ENCODE data around the gene RBP4.
"Not testable (repeated sequence)": the region's sequence is repeated elsewhere in the genome, so short reads cannot be mapped to it uniquely, and the experiment has no call there.

RBP4 gene

DNA sequence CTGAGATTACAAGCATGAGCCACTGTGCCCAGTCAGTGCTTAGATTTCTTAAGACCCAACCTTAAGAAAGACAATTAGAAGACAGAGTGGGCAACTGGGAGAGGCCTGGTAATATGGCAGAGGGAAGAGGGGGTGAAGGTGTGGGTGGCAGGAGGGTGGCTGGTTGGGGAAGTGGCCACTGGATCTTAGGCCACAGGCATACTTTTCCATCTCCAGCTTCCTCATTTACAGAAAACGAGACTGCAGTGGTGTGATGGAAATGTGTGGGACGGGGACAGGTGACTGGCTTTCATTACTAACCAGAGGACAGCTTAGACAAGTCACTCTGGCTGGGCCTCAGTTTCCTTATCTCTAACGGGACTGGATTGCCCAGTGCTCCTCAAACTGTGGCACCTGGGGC, 35.6 kb downstream of the RBP4 start:
- no peak for DNase-seq

DNA sequence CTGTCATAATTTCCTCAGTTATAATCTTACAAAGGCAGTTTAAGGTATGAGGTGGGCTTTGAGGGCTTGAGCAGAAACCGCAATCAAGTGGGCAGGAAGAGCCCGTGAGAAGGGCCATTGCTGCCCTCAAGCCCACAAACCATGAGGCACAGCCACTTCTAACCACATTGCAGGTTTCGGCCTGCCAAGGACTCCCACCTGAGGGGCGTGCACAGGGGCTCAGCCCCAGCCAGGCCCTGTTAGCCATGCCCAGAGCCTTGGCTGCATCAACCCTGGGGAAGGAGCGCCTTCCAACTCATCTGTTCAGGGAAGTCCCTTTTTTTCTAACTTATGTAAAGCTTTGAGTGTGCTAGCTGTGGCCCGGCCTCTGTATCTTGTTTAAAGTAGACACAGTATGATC, 40.5 kb downstream of the RBP4 start:
- DNase-seq: no peak

DNA sequence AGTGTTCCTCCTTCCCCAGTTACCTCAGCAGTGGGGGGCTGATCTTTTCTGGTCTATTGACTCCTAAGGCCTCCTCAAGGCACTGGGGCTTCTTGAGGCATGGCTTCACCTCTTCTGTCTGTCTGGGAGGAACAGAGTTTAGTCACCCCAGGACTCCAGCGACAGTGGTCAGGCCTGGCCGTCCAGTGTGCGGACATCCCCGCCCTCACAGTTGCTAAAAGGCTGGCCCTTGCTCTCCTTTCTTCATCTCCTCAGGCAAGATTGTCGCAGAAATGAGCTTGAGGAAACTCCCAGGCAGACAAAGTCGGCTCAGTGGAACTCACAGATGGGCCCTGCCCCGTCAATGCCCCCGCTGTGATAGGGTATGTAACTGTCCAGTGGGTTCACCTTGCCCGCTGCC, 41.5 kb downstream of the RBP4 start:
- no peak for DNase-seq

DNA sequence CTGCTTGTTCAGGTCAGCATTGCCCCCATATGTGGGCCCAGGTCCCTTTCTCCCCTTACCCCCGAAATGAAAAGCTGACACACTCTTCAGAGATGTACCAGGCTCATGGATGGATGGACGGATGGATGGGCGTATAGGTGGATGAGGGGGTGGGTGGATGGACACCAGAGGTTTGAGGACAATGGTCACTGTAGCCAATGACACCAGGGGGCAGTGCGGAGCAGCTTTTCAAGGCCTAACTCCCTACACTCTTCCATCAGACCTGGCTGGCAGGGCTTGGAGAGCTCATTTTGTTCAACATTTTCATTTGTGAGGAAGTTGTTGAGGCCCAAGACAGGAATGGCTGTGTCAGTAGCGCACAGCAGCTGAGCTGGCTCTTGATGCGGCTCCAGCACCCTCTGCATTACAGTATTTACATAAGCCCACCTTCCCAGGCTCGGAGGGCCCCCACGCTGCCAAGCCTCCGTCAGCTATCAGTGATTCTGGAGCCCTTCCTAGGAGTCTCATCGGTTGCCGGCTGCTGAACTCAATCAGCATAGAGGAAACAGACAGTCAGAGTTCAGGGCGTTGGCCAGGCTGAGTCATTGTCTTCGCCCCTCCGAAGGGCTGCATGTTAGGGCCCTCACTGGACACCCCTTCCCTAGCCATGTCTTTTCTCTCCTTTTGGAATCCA, 46.1 kb downstream of the RBP4 start:
- peak; percentile 77 for DNase-seq

DNA sequence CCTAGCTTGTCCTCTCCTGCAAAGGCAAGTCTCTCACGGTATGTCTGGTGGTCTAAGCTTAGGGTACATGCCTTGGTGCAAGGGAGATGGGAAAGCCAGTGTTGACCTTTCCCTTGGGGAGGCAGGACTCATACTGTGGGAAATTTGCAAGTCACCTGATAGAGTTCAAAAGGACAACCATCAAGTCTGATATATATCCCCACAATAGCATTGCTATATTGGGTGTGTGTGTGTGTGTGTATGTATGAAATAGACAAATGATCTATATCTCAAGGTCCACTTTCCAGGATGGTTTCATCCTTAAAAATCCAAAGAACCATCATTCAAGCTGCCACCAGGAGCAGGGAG, 46.7 kb downstream of the RBP4 start:
- DNase-seq: no peak

DNA sequence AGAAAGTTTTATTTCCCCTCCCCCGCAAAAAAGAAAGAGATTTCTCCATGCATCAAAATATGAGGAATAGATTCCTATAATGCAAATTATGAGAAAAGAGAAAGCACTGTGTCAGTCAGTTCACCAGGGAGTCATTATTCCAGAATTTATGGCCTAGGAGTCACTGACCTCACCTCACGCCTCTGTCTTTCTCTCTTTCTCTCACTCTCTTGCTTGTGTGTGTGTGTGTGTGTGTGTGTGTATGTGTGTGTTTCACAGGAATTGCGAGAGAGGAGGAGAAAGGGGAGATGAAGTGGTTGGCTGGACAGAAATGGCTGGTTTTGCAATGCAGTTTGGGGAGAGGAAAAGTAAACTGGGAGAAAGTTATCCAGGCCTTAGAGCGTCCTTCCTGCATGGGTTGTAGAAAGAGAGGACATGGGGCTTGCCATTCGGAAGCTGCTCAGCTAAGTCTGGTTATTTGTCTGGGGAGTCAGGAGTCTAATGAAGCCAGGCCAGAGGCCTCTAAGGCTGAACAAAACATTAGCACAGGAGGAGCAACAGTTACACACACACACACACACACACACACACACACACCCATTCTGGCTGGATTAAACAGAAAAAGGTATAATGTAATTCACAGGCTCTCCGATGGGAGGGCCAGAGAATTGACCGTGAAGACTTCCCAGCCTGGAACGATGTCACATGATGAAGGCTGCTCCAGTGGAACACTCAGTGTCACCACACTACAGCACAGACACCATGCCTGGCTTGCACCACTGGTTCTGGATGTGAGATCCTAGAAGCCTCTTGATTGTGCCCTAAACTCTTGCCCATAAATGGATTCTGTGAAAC, 47.3 kb downstream of the RBP4 start:
- DNase-seq: no peak

DNA sequence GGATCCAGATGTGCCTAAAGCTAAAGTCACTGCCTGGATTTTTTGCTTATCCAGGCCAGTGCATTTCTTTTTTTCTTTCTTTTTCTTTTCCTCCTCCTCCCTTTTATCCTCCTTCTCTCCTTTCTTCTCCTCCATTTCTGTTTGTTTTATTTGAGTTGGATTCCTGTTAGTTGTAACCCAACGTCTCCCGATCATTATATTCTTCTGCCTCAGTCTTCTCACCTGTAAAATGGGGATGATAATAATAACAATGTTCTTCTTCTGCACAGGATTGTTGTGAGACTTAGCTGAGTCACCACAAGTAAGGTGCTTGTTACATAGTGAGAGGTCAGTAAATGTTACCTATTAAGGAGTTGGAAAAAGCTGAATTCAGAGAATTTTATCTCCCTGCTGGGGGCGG, 48.3 kb downstream of the RBP4 start:
- DNase-seq: no peak

DNA sequence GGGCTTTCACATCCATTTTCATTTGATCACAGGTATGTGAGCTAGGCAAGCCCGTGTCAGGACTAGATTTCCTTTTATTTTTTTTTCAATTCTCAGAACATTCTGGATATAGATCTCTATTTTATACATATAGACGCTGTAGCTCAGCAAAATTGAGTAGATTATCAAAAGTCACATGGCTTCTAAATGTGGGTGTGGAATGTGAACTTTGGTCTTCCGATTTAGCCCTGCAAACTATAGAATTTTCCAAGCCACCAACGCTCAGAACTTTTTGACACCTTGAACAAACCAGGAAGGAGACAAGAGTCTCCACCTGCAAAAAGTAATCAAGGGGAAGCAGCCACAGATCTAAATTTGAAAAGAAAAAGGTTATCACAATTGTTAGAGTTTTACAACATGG, 50.4 kb downstream of the RBP4 start:
- no peak for DNase-seq

DNA sequence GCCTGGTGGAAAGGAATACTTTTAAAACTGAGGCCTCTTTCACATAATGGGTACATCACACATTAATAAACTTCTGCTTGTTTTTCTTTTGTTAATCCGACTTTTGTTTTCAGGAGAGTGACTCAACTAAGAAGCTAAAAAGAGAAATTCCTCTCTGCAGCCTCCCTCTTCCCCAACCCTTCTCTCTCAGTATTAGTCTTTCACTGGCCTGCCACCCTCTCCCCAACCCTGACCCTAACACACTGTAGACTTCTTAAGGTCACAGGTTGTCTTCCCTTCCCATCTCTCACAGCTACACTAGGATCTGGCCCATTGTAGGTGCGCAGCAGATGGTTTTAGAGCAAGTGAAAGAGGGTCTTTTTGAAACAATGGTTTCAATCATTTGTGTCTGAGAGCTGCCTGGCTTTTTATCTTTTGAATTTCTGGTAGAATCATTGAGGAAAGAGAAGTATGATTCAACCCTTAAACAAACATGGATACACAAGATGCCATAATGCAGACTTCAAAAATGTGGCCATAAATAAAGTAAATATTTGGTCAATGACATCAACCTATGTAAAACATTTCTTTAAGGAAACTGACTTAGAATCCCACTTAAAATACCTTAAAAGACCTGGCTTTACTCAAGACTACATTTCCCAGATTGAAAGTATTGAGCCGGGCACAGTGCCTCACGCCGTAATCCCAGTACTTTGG, 52.5 kb downstream of the RBP4 start:
- DNase-seq: no peak

DNA sequence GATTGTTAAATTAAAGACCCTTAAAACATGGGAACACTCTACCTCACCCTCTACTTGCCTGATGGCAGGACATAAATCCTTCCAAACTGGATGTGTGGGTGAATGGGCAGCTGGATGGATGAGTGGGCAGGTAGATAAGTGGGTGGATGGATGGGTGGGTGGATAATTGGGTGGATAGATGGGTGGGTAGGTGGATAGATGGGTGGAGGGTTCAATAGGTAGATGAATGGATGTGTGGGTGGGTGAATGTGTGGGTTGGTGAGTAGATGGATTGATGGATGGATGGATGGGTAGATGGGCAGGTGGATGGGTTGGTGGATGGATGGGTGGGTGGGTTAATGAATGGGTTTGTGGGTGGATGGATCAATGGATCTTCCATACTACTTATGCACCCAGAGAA, 53.5 kb downstream of the RBP4 start:
- no peak for DNase-seq

DNA sequence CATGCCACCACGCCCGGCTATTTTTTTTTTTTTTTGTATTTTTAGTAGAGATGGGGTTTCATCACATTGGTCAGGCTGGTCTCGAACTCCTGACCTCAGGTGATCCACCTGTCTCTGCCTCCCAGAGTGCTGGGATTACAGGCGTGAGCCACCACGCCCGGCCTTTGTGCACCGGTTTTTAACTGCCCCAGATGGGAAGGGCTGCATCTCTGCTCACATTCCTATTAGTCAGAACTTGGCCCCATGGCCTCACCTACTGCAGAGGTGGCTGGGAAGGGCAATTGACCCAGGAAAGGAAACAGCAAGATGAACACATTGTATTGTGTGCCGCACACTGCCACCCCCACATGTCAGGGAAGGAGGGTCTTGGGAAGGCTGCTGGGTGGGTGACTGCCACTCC, 54.0 kb downstream of the RBP4 start:
- not testable (repeated sequence) for DNase-seq

DNA sequence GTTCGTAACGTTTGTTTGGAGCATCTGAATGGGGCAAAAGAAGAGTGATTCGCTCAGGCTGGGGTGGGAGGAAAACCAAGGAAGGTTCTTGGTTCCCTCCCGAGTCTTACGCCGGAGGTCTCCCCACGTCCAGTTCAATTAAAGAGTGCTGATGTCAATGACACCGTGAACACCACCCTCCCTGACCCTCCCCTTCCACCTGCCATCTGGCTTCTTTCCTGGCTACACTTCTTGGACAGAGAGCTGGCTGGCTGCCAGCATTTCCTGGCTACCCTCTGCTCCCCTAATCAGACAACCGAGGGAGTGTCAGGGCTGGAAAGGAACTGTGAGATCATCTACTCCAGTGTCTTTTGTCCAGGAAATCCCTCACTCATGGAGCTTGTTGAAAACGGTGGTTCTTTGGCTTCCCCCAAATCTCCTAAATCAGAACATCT, 58.7 kb downstream of the RBP4 start:
- DNase-seq: no peak

Measured in hematopoietic multipotent progenitor cell treated with erythropoietin and hydrocortisone succinate and interleukin-3 and kit ligand, for 8 days (in vitro differentiated cells).